OCI-LY3 (cell line): ENCODE results near the gene NDC80.

Experiments used
- H2AFZ ChIP-seq: fragments of 200-600, 300-600 bp; shearing (Covaris generic); 2 replicates; pipeline ENCODE4 v1.6.0; 2014; ENCODE audit warnings: antibody characterized with exemption, low read depth, low read length
- H3K27ac ChIP-seq: fragments of 200-600, 300-600 bp; sonication (generic); 2 replicates; pipeline ENCODE4 v1.5.1; 2014; ENCODE audit warnings: mild to moderate bottlenecking, low read length, moderate library complexity, mixed read lengths
- H3K27me3 ChIP-seq: fragments of 200-600, 300-600 bp; sonication (generic); 2 replicates; pipeline ENCODE4 v1.6.1; 2014; ENCODE audit warnings: low read depth, low read length, mixed read lengths
- H3K36me3 ChIP-seq: fragments of 200-600, 300-600 bp; sonication (generic); replicated peaks from 2 replicates; pipeline ENCODE3; 2014; ENCODE audit warnings: low read depth, low read length, mixed read lengths
- H3K4me1 ChIP-seq: fragments of 300-600, 200-600 bp; sonication (generic); 2 replicates; pipeline ENCODE4 v1.6.1; 2014; ENCODE audit warnings: low read length, mixed read lengths
- H3K4me2 ChIP-seq: fragments of 200-600, 300-600 bp; sonication (generic); 2 replicates; pipeline ENCODE4 v1.6.1; 2014; ENCODE audit warnings: low read length, mixed read lengths
- H3K4me3 ChIP-seq: fragments of 300-600, 200-600 bp; sonication (generic); 2 replicates; pipeline ENCODE4 v1.5.1; 2014; ENCODE audit warnings: antibody characterized with exemption, mild to moderate bottlenecking, low read length, moderate library complexity
- H3K79me2 ChIP-seq: fragments of 300-600, 200-600 bp; shearing (Covaris generic); 2 replicates; pipeline ENCODE4 v1.6.1; 2014; ENCODE audit warnings: mild to moderate bottlenecking, low read length, mixed read lengths
- H3K9ac ChIP-seq: fragments of 300-600, 200-600 bp; shearing (Covaris generic); 2 replicates; pipeline ENCODE4 v1.6.0; 2014; ENCODE audit warnings: mild to moderate bottlenecking, low read length, moderate library complexity
- H3K9me3 ChIP-seq: fragments of 200-600, 300-600 bp; shearing (Covaris generic); 2 replicates; pipeline ENCODE4 v1.6.1; 2014; ENCODE audit warnings: low read length, mixed read lengths; ENCODE audit not compliant: insufficient read depth
- H4K20me1 ChIP-seq: fragments of 200-600, 300-600 bp; sonication (generic); 2 replicates; pipeline ENCODE4 v1.6.1; 2016; ENCODE audit warnings: low read length, mixed read lengths; ENCODE audit not compliant: insufficient read depth
- CTCF ChIP-seq: fragments of 200-600, 300-600 bp; sonication (generic); IDR thresholded peaks from 2 replicates; pipeline ENCODE4 v1.5.1; 2014; ENCODE audit warnings: antibody characterized with exemption, low read length, low read depth
- EZH2phosphoT487 ChIP-seq: fragments of 200-600 bp; shearing (Covaris generic); IDR thresholded peaks from 2 replicates; pipeline ENCODE4 v1.6.1; 2018; ENCODE audit warnings: antibody characterized with exemption, mixed run types, low read depth

Gene NDC80

DNA sequence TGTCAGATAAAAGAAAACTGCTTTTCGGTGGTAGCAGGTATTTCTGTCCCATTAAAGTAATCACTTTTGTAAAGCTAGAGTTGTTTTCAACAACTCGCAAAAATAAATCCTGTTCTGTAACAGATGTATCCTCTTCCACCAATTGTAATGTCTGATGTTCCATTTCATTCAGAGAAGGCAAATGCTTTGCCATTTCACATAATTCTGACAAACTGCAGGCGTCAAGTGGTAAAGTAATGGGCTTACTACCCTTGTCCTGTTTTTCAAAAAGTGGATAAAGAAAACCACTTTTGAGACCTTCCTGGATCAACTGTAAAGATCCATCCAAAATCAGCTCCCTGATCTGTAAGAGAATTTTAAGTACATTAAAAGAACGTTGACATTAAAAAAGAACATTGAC is 16.7 kb upstream of the NDC80 start:
- H3K4me3 ChIP-seq = no peak overlapping the region
- no peaks in the 10 kb centered on the region for H3K4me1 ChIP-seq
- H2AFZ ChIP-seq = no peak overlapping the region
- H3K9me3 ChIP-seq = no peaks in the 10 kb centered on the region
- H3K79me2 ChIP-seq = no peaks in the 10 kb centered on the region
- no peak for TF ChIP-seq EZH2phosphoT487
- TF ChIP-seq CTCF = no peak
- peaks cover 3% of the 10 kb centered on the region for H3K36me3 ChIP-seq
- no peak overlapping the region for H3K9ac ChIP-seq
- no peaks in the 10 kb centered on the region for H4K20me1 ChIP-seq
- no peak overlapping the region for H3K4me2 ChIP-seq
- H3K27me3 ChIP-seq = no peaks in the 10 kb centered on the region
- H3K27ac ChIP-seq = no peak overlapping the region

- no peak overlapping the region for H3K4me2 ChIP-seq
- H2AFZ ChIP-seq = no peak overlapping the region
- no peak overlapping the region for H3K27ac ChIP-seq
- no peak overlapping the region for H3K9ac ChIP-seq
- no peaks in the 10 kb centered on the region for H3K9me3 ChIP-seq
- H4K20me1 ChIP-seq = no peaks in the 10 kb centered on the region
- H3K27me3 ChIP-seq = no peaks in the 10 kb centered on the region
- no peaks in the 10 kb centered on the region for H3K79me2 ChIP-seq
- H3K4me1 ChIP-seq = no peaks in the 10 kb centered on the region
- H3K36me3 ChIP-seq = peaks cover 3% of the 10 kb centered on the region
- H3K4me3 ChIP-seq = no peak overlapping the region
- no peak for TF ChIP-seq EZH2phosphoT487
- no peak for TF ChIP-seq CTCF
These were observed 15.5 kb upstream of the NDC80 start for GRCh38 chr18:2555895-2556294.

GRCh38 chr18:2557536-2557935 is 13.8 kb upstream of the NDC80 start:
- no peak overlapping the region for H3K4me2 ChIP-seq

DNA sequence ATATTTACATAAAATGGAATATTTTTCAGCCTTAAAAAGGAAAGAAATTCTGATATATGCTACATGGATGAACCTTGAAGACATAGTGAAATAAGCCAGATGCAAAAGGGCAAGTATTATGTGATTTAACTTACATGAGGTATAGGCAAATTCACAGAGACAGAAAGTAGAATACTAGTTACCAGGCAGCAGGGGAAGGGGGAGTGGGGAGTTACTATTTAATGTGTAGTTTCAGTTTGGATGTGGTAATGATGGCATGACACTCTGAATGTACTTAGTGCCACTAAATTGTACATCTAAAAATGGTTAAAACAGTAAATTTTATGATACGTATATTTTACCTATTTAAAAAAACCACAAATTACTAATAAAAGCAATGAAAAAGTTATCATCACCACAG is 12.1 kb upstream of the NDC80 start:
- Histone ChIP-seq H3K9me3 (no peaks in the 10 kb centered on the region), H3K4me1 (no peaks in the 10 kb centered on the region), H3K27me3 (no peaks in the 10 kb centered on the region), H3K36me3 (peaks cover 3% of the 10 kb centered on the region), H3K9ac (no peak overlapping the region), H2AFZ (no peak overlapping the region), H3K4me3 (no peak overlapping the region), H3K27ac (no peak overlapping the region), H4K20me1 (no peaks in the 10 kb centered on the region), H3K79me2 (no peaks in the 10 kb centered on the region), H3K4me2 (no peak overlapping the region)
- TF ChIP-seq EZH2phosphoT487 (no peak), CTCF (no peak)

More at GRCh38 chr18:2557536-2557935, 13.8 kb upstream of the NDC80 start:
- Histone ChIP-seq H3K36me3 (peaks cover 3% of the 10 kb centered on the region), H3K27ac (no peak overlapping the region), H2AFZ (no peak overlapping the region), H4K20me1 (no peaks in the 10 kb centered on the region), H3K9ac (no peak overlapping the region), H3K9me3 (no peaks in the 10 kb centered on the region), H3K27me3 (no peaks in the 10 kb centered on the region), H3K4me1 (no peaks in the 10 kb centered on the region), H3K79me2 (no peaks in the 10 kb centered on the region), H3K4me3 (no peak overlapping the region)
- no peak for TF ChIP-seq EZH2phosphoT487
- TF ChIP-seq CTCF = no peak
